Measurements from ENCODE around the gene PTPRN2. TPM values are rescaled to one million over a fixed set of nuclear protein-coding genes. Genes with fewer than 3 reads are reported as not detected.
"Not testable (repeated sequence)": the region's sequence is repeated elsewhere in the genome, so short reads cannot be mapped to it uniquely, and the experiment has no call there.

The PTPRN2 gene
- total RNA-seq, 2 experiments from 2014 or later = 0.46 to 0.51 TPM

DNA sequence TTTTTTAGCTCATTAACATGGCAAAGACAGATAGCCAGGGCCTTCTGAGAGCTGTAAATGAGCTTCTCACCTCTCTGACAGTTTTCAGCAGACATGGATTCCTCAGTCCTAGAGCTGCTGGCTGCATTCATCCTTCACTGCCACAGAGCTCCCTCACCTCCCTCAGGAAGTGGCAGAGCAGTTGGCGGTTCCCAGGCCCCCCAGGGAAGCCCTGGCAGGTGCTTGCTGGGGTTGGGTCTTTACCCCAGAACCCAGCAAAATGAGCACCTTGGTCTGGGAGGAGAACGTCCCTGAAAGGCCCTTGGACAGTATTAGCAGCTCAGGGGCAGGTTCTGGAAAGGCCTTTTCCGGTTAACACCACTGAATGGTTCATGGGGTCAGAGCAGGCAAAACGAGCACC is 288.0 kb downstream of the PTPRN2 start:
- POLR2A ChIA-PET = no interaction called here
- CTCF ChIA-PET = interaction anchor here (0.5 kb wide), 1 partner anchor 26 kb away, joined by 3 read pairs; no protein-coding TSS in a partner anchor
- H3K36me3 Mint-ChIP-seq (ENCODE audit: low read depth) = peaks cover 2% of the 10 kb centered on the region

DNA sequence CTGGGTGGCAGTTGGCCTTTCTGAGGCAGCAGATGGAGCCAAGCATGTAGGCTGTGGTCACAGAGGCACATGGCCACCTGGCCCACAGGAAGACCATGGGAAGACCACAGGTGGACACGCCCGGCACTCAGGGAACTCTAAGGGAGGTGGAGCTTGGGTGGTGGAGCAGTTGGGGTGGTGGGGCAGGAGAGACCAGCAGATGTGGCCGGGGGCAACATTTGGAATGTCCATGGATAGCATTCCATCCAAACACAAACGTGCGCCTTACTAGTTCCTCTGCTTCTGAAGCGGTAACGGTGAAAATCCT is 290.9 kb downstream of the PTPRN2 start:
- Mint-ChIP-seq H3K27me3 (peaks cover 6% of the 10 kb centered on the region), H3K9me3 (ENCODE audit: low read depth) (peaks cover 1% of the 10 kb centered on the region), H3K4me3 (no peak overlapping the region), H3K36me3 (ENCODE audit: low read depth) (peaks cover 2% of the 10 kb centered on the region), H3K27ac (no peak overlapping the region), H3K4me1 (no peaks in the 10 kb centered on the region)
- DNase-seq (no peak), ATAC-seq (no peak)
- ChIA-PET CTCF (interaction anchor here (0.7 kb wide), 1 partner anchor 271 kb away, joined by 4 read pairs; no protein-coding TSS in a partner anchor), POLR2A (no interaction called here)
- intact Hi-C loops (cut with DNase I, micrococcal nuclease) = no loop called here

More for the DNA sequence above, 288.0 kb downstream of the PTPRN2 start:
- no peak overlapping the region for H3K4me3 Mint-ChIP-seq
- ATAC-seq = no peak
- H3K9me3 Mint-ChIP-seq (ENCODE audit: low read depth) = peaks cover 1% of the 10 kb centered on the region
- no peak overlapping the region for H3K27ac Mint-ChIP-seq
- peaks cover 10% of the 10 kb centered on the region for H3K27me3 Mint-ChIP-seq
- H3K4me1 Mint-ChIP-seq = no peaks in the 10 kb centered on the region
- no peak for DNase-seq
- intact Hi-C loops (cut with DNase I, micrococcal nuclease) = no loop called here

GRCh38 chr7:158295966-158296797 is 291.4 kb downstream of the PTPRN2 start:
- Mint-ChIP-seq H3K27me3 (peaks cover 5% of the 10 kb centered on the region), H3K27ac (no peak overlapping the region), H3K4me3 (no peak overlapping the region), H3K9me3 (ENCODE audit: low read depth) (peaks cover 1% of the 10 kb centered on the region), H3K36me3 (ENCODE audit: low read depth) (peaks cover 2% of the 10 kb centered on the region), H3K4me1 (no peaks in the 10 kb centered on the region)
- ChIA-PET CTCF (interaction anchor here (0.7 kb wide), 1 partner anchor 272 kb away, joined by 4 read pairs; no protein-coding TSS in a partner anchor), POLR2A (no interaction called here)
- DNase-seq (no peak), ATAC-seq (no peak)
- intact Hi-C loops (cut with DNase I, micrococcal nuclease) = no loop called here

DNA sequence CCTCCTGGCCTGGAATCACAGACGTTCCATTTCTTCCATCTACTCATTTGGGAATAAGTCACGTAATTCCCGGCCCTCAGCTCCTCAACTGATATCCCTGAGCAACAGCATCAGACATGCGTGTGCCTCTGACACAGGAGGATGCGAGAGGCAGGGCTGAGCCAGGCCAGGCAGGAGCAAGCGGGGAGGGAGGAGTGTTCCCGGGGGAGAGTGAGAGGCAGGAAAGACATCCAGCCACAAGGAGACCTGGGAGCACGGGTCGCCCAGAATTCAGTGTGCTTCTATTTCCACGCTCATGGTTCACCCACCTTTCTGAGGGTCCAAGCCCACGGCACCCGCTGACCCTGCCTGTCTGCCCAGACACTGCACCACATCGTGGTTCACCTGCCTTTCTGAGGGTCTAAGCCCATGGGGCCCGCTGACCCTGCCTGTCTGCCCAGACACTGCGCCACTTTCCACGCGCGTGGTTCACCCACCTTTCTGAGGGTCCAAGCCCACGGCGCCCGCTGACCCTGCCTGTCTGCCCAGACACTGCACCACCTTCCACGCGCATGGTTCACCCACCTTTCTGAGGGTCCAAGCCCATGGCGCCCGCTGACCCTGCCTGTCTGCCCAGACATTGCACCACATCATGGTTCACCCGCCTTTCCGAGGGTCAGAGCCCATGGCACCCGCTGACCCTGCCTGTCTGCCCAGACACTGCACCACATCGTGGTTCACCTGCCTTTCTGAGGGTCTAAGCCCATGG is 293.0 kb downstream of the PTPRN2 start:
- H3K4me3 Mint-ChIP-seq; ATAC-seq; POLR2A ChIA-PET; H3K9me3 Mint-ChIP-seq (ENCODE audit: low read depth); H3K36me3 Mint-ChIP-seq (ENCODE audit: low read depth); intact Hi-C loops (cut with DNase I, micrococcal nuclease); H3K4me1 Mint-ChIP-seq; H3K27me3 Mint-ChIP-seq; DNase-seq; H3K27ac Mint-ChIP-seq: not testable (repeated sequence)
- CTCF ChIA-PET = interaction anchor here (1.3 kb wide), 1 partner anchor 11 kb away, joined by 5 read pairs; no protein-coding TSS in a partner anchor

DNA sequence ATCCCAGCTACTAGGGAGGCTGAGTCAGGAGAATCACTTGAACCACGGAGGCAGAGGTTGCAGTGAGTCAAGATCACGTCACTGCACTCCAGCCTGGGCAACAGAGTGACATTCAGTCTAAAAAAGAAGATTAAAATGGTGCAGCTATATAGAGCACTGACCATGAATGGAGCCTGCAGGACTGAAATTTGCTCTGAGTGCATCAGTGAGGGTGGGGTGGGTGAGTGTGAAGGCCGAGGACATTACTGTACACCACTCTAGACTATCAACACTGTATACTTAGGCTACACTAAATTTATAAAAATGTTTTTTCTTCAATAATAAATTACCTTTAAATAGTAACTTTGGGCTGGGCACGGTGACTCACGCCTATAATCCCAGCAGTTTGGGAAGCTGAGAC is 294.7 kb downstream of the PTPRN2 start:
- POLR2A ChIA-PET = no interaction called here
- CTCF ChIA-PET = no interaction called here
- no peak overlapping the region for H3K4me3 Mint-ChIP-seq
- intact Hi-C loops (cut with DNase I, micrococcal nuclease) = no loop called here
- ATAC-seq (no peak), DNase-seq (no peak)
- H3K27ac Mint-ChIP-seq = no peak overlapping the region
- peaks cover 23% of the 10 kb centered on the region for H3K9me3 Mint-ChIP-seq (ENCODE audit: low read depth)
- H3K4me1 Mint-ChIP-seq = no peaks in the 10 kb centered on the region
- H3K27me3 Mint-ChIP-seq = peaks cover 4% of the 10 kb centered on the region
- peaks cover 3% of the 10 kb centered on the region for H3K36me3 Mint-ChIP-seq (ENCODE audit: low read depth)

DNA sequence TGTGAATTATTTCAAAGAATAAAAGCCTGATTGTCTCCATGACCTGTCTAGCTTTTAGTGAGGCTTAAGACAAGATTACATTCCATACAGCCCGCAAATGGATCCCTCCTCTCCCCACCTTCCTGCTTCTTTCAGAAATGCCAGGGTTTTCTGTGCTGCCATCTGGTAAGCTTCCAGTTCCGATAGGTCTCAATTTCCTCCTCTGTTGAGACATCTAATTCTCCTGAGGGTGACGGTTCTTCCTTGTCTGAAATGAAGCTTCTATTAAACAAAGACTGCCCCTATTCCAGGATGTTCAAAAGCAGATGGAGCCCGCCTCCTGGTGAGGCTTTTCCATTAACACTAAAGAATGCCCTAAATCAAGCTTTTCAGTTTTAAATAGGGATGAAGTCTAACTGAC is 295.6 kb downstream of the PTPRN2 start:
- Mint-ChIP-seq H3K9me3 (ENCODE audit: low read depth) (peaks cover 30% of the 10 kb centered on the region), H3K4me3 (no peak overlapping the region), H3K4me1 (no peaks in the 10 kb centered on the region), H3K27ac (no peak overlapping the region), H3K36me3 (ENCODE audit: low read depth) (peaks cover 3% of the 10 kb centered on the region), H3K27me3 (peaks cover 4% of the 10 kb centered on the region)
- POLR2A ChIA-PET = no interaction called here
- CTCF ChIA-PET = no interaction called here
- no peak for ATAC-seq
- DNase-seq = no peak
- intact Hi-C loops (cut with DNase I, micrococcal nuclease) = no loop called here

- no peak overlapping the region for H3K27ac Mint-ChIP-seq
These were observed 297.7 kb downstream of the PTPRN2 start for GRCh38 chr7:158289761-158290523.

DNA sequence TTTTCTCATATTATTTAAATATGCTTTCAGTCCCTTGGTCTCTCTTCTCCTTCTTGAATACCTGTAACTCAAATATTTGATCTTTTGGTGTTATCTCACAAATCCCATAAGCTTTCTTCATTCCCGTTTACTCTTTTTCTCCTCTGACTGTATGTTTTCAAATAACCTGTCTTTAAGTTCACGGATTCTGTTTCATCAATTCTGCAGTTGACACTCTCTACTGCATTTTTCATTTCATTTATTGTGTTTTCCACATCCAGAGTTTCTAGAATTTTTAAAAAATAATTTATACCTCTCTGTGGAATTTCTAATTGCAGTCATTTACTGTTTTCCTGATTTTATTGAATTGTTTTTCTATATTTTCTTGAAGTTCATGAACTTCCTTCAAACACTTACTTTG is 298.4 kb downstream of the PTPRN2 start:
- Mint-ChIP-seq H3K9me3 (ENCODE audit: low read depth) (peaks cover 36% of the 10 kb centered on the region), H3K27ac (no peak overlapping the region), H3K4me3 (no peak overlapping the region), H3K4me1 (no peaks in the 10 kb centered on the region), H3K36me3 (ENCODE audit: low read depth) (peaks cover 2% of the 10 kb centered on the region), H3K27me3 (no peaks in the 10 kb centered on the region)
- intact Hi-C loops (cut with DNase I, micrococcal nuclease) = no loop called here
- CTCF ChIA-PET = no interaction called here
- no peak for ATAC-seq
- no peak for DNase-seq
- POLR2A ChIA-PET = no interaction called here

More at GRCh38 chr7:158289761-158290523, 297.7 kb downstream of the PTPRN2 start:
- no peaks in the 10 kb centered on the region for H3K27me3 Mint-ChIP-seq
- no peak for DNase-seq
- H3K9me3 Mint-ChIP-seq (ENCODE audit: low read depth) = peaks cover 36% of the 10 kb centered on the region
- no peaks in the 10 kb centered on the region for H3K4me1 Mint-ChIP-seq
- H3K4me3 Mint-ChIP-seq = no peak overlapping the region
- ChIA-PET CTCF (no interaction called here), POLR2A (no interaction called here)
- intact Hi-C loops (cut with DNase I, micrococcal nuclease) = no loop called here
- ATAC-seq = no peak
- peaks cover 2% of the 10 kb centered on the region for H3K36me3 Mint-ChIP-seq (ENCODE audit: low read depth)

DNA sequence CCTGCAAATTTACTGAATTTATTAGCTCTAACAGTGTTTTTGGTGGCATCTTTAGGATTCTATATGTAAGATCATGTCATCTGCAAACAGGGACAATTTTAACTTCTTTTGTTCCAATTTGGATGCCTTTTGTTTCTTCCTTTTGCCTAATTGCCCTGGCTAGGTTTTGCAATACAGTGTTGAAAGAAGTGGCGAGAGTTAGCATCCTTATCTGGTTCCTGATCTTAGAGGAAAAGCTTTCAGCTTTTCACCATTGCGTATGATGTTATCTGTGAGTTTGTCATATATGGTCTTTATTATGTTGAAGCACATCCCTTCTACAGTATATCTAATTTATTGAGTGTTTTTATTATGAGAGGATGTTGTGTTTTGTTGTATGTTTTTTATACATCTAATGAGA is 301.4 kb downstream of the PTPRN2 start:
- Mint-ChIP-seq H3K27ac (no peak overlapping the region), H3K4me1 (no peaks in the 10 kb centered on the region), H3K36me3 (ENCODE audit: low read depth) (peaks cover 2% of the 10 kb centered on the region), H3K9me3 (ENCODE audit: low read depth) (peaks cover 36% of the 10 kb centered on the region), H3K4me3 (no peak overlapping the region), H3K27me3 (no peaks in the 10 kb centered on the region)
- intact Hi-C loops (cut with DNase I, micrococcal nuclease) = no loop called here
- DNase-seq (no peak), ATAC-seq (no peak)
- POLR2A ChIA-PET = no interaction called here
- CTCF ChIA-PET = interaction anchor here (0.7 kb wide), 2 partner anchors 24 to 645 kb away, joined by 3 read pairs; no protein-coding TSS in a partner anchor

DNA sequence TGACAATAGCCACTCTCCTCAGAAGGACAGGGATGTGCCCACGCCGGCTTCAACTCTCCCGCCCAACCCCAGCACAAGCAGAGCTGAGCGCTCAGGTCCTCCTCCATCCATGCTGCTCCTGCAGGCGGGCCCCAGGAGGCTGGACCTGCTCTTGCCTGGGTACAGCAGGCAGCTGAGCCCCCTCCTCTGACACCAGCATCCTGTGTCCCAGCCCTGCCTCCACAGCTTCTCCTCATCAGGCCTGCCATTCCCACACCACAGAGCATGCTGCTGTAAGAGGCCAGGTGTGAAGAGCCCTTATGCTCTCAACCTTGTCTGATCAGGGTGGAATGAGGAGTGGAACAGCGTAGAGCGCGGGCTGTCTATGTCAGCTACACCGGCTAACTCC is 302.2 kb downstream of the PTPRN2 start:
- H3K27me3 Mint-ChIP-seq = no peaks in the 10 kb centered on the region
- peaks cover 31% of the 10 kb centered on the region for H3K9me3 Mint-ChIP-seq (ENCODE audit: low read depth)
- no peaks in the 10 kb centered on the region for H3K4me1 Mint-ChIP-seq
- H3K4me3 Mint-ChIP-seq = no peak overlapping the region
- no peak overlapping the region for H3K27ac Mint-ChIP-seq
- ChIA-PET POLR2A (no interaction called here), CTCF (interaction anchor here (0.7 kb wide), 1 partner anchor 24 kb away, joined by 3 read pairs; no protein-coding TSS in a partner anchor)
- no peak for DNase-seq
- H3K36me3 Mint-ChIP-seq (ENCODE audit: low read depth) = peaks cover 2% of the 10 kb centered on the region
- no peak for ATAC-seq
- intact Hi-C loops (cut with DNase I, micrococcal nuclease) = no loop called here

- H3K27me3 Mint-ChIP-seq = no peaks in the 10 kb centered on the region
- H3K36me3 Mint-ChIP-seq (ENCODE audit: low read depth) = peaks cover 2% of the 10 kb centered on the region
- DNase-seq (no peak), ATAC-seq (no peak)
- ChIA-PET POLR2A (no interaction called here), CTCF (no interaction called here)
- no peak overlapping the region for H3K27ac Mint-ChIP-seq
- peaks cover 29% of the 10 kb centered on the region for H3K9me3 Mint-ChIP-seq (ENCODE audit: low read depth)
- no peaks in the 10 kb centered on the region for H3K4me1 Mint-ChIP-seq
- H3K4me3 Mint-ChIP-seq = no peak overlapping the region
- intact Hi-C loops (cut with DNase I, micrococcal nuclease) = no loop called here
These were observed 302.8 kb downstream of the PTPRN2 start for GRCh38 chr7:158284617-158285382.
